Skin of body (tissue), 3 donors: ENCODE measurements around the gene NETO1. TPM values are rescaled to one million over a fixed set of nuclear protein-coding genes. Genes with fewer than 3 reads are reported as not detected.

Source experiments
- DNase-seq: peaks from one replicate; lab custom pipeline; 2025; lab: John Stamatoyannopoulos, UW
- small RNA-seq: library from RNA; depleted of rRNA; stranded (forward); fragments of <200 nt; gene quantifications from one replicate; pipeline ENCODE3, GENCODE V24; 2014; ENCODE audit warnings: low replicate concordance
- total RNA-seq: library from RNA; depleted of rRNA; stranded (reverse); fragments of >200 nt; gene quantifications from one replicate; pipeline ENCODE4 v1.2.3, GENCODE V29; 2014

The NETO1 gene
- total RNA-seq, 1 donor from 2014 or later = 0.10 TPM

- DNase-seq = no peak
These were observed 140.0 kb downstream of the NETO1 start for GRCh38 chr18:72727776-72728175.

DNA sequence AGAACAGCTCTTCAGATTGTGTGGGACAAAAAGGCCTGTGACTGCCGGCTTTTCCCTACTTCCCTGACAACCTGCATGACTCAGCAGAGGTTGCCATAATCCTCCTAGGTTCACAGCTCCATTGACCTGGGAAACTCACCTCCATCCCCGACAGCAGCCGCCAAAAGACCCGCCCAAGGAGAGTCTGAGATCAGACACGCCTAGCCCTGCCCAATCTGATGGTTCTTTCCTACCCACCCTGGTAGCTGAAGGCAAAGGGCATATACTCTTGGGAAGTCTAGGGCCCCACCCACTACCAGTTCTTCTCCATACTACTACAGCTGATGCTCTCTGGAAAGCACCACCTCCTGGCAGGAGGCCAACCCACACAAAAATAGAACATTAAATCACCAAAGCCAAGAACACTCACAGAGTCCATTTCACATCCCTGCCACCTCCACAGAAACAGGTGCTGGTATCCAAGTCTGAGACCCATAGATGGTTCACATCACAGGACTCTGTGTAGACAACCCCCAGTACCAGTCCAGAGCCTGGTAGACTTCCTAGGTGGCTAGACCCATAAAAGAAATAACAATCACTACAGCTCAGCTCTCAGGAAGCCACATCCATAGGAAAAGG, 140.6 kb downstream of the NETO1 start:
- no peak for DNase-seq

DNA sequence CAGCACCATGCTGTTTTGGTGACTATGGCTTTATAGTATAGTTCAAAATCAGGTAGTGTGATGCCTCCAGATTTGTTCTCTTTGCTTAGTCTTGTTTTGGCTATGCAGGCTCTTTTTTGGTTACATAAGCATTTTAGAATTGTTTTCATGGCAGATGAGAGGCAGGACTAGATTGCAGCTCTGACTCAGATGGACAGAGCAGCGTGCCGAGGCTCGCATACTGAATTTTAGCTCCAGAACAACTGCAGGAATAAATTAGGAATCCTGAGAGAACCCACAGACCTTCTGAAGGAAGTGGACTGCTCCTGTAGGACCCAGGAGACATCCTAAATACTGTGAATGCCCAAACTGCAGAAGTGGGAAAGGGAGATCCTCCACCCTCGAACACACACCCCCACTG, 141.6 kb downstream of the NETO1 start:
- DNase-seq = no peak

GRCh38 chr18:72721330-72721729, 146.5 kb downstream of the NETO1 start:
- no peak for DNase-seq

GRCh38 chr18:72720116-72720515, 147.7 kb downstream of the NETO1 start:
- DNase-seq = no peak

DNA sequence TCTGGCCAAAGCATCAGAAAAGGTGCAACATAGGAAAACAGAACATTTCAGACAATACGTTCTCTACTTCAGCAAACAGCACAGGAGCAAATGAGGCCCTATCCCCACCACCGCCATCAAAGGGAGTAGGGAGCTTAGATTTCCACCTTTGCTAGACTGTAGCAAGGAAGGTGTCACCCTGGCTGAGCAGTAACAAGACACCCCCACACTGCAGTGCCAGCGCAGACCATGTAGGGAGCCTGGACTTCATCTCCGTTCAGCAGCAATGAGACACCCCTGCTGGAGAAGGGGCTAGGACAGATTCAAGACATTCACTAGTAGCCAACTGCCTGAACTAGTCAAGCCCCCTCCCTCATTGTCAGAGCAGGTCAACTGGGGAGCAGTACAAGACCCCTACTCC, 163.6 kb downstream of the NETO1 start:
- no peak for DNase-seq

DNA sequence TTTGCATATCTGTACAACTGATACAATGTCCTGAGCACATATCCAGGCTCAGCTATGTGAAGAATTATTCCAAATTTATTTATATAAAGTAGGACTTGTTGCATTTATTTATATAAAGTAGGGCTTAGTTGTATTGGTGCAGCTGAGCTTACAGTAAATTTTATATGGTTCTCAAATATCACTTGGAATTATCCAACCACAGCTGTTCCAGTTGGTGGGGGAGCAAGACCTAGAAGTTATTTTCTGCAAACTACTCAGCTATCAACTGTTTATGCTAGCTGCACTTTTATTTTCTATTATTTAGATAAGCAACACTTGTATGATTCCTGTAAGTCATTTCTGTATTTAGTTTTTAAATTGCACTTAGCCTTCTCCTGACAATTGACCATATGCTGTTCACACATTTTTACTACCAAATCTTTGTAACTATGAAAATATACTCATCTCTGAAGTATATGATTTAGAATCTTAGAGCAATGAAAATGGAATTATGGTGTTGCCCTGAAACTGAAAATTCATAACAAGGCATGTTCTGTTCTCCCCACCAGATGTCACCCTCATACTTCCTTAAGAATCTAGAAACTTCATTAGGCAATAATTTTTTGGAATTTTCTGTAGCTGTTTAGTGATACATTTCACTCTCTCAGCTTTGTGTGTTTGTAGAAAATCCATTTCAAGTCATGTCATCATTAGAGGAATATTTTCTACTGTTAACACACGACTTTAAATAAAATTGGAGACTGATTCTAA, 166.7 kb downstream of the NETO1 start:
- no peak for DNase-seq

DNA sequence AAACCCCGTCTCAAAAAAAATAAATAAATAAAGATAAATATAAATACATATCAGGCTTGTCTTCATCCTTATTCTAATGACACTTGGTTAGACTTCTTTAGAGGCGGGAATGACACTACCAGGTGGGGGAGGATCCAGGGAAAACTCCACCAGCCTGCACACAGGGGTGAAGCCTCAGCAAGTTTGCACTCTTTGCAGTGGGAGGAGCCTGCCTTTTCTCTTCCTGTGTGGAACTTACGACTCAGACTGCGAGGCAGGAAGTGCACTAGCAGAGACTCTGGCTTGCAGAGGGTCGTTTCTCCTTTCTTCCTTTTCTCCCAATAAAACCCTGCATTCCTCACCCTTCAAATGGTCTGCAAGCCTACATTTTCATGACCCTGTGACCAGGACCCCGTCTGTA, 170.1 kb downstream of the NETO1 start:
- no peak for DNase-seq

GRCh38 chr18:72692595-72692994, 175.2 kb downstream of the NETO1 start:
- no peak for DNase-seq

Small RNAs within 50 kb of the gene (small RNA-seq; reads per million reads assigned to genes)
- gene MIR548AV = not detected
- gene RNA5SP460 = 0.07 reads per million
